Bone marrow (tissue), 2 donors: ENCODE measurements around the gene MARVELD2.
"Not testable (repeated sequence)": the region's sequence is repeated elsewhere in the genome, so short reads cannot be mapped to it uniquely, and the experiment has no call there.

Experiments used
- DNase-seq, 2 donors: peaks; one replicate each; lab custom pipeline; 2025; lab: John Stamatoyannopoulos, UW

The MARVELD2 gene

GRCh38 chr5:69414885-69415583, at the start of gene MARVELD2:
TSS of gene MARVELD2 (plus strand) at chr5:69415116. CDS start at chr5:69419386, 4,270 bp downstream.
- DNase-seq, result peak in 1 of 2 donors; percentile 14

GRCh38 chr5:69367697-69368279, 47.1 kb upstream of the MARVELD2 start:
- no peak for DNase-seq

GRCh38 chr5:69368458-69369339, 46.2 kb upstream of the MARVELD2 start:
- DNase-seq, result no peak

- peak; percentile 71 to 94 for DNase-seq
Observed at GRCh38 chr5:69369340-69370121, 45.4 kb upstream of the MARVELD2 start, which contains the start of the genes AK6, RAD17 and TAF9. TSS of gene AK6 (minus strand) at chr5:69369520. CDS start at chr5:69369490, 30 bp downstream. TSS of gene RAD17 (plus strand) at chr5:69369818. CDS start at chr5:69372209, 2,391 bp downstream. TSS of gene TAF9 (minus strand) at chr5:69369520. CDS start at chr5:69365737, 3,783 bp downstream.

- DNase-seq, result not testable (repeated sequence)
Observed at GRCh38 chr5:69370335-69370734, 44.6 kb upstream of the MARVELD2 start.

- DNase-seq, result no peak
Observed at GRCh38 chr5:69372394-69372793, 42.5 kb upstream of the MARVELD2 start.

GRCh38 chr5:69374911-69375446, 39.9 kb upstream of the MARVELD2 start:
- no peak for DNase-seq

- no peak for DNase-seq
Observed at GRCh38 chr5:69378376-69378775, 36.5 kb upstream of the MARVELD2 start.

GRCh38 chr5:69404659-69405330, 10.1 kb upstream of the MARVELD2 start:
- DNase-seq, result no peak

- no peak for DNase-seq
Observed at GRCh38 chr5:69415584-69415958, 655 bp downstream of the MARVELD2 start.

- no peak for DNase-seq
Observed at GRCh38 chr5:69416180-69416579, 1.3 kb downstream of the MARVELD2 start.

GRCh38 chr5:69416699-69417098, 1.8 kb downstream of the MARVELD2 start:
- no peak for DNase-seq

- DNase-seq, result no peak
Observed at GRCh38 chr5:69418554-69418953, 3.6 kb downstream of the MARVELD2 start.

- DNase-seq, result no peak
Observed at GRCh38 chr5:69431424-69432303, 16.7 kb downstream of the MARVELD2 start.

GRCh38 chr5:69432412-69433206, 17.7 kb downstream of the MARVELD2 start:
- DNase-seq, result no peak

GRCh38 chr5:69435276-69435884, 20.5 kb downstream of the MARVELD2 start:
- DNase-seq, result not testable (repeated sequence)

GRCh38 chr5:69444127-69444754, 29.3 kb downstream of the MARVELD2 start:
- DNase-seq, result no peak

GRCh38 chr5:69449511-69449910, 34.6 kb downstream of the MARVELD2 start:
- DNase-seq, result no peak
